Measurements from ENCODE around the gene GSE1.

GSE1 gene

GRCh38 chr16:85616607-85617321 lies 3.6 kb downstream of the GSE1 start:
- peak in 1 of 2 donors; percentile 23 for DNase-seq (ENCODE audit: extremely low read depth in 1 of 2, low read depth in 1 of 2)

- no peak for DNase-seq (ENCODE audit: extremely low read depth in 1 of 2, low read depth in 1 of 2)
These were observed 4.8 kb downstream of the GSE1 start for GRCh38 chr16:85617948-85618347.

GRCh38 chr16:85618521-85618920 lies 5.4 kb downstream of the GSE1 start:
- no peak for DNase-seq (ENCODE audit: extremely low read depth in 1 of 2, low read depth in 1 of 2)

GRCh38 chr16:85619101-85619891 lies 6.2 kb downstream of the GSE1 start:
- DNase-seq (ENCODE audit: extremely low read depth in 1 of 2, low read depth in 1 of 2), result no peak

GRCh38 chr16:85620374-85620773 lies 7.3 kb downstream of the GSE1 start:
- DNase-seq (ENCODE audit: extremely low read depth in 1 of 2, low read depth in 1 of 2), result no peak

GRCh38 chr16:85621698-85622428 lies 8.7 kb downstream of the GSE1 start:
- no peak for DNase-seq (ENCODE audit: extremely low read depth in 1 of 2, low read depth in 1 of 2)

- no peak for DNase-seq (ENCODE audit: extremely low read depth in 1 of 2, low read depth in 1 of 2)
These were observed 9.6 kb downstream of the GSE1 start for GRCh38 chr16:85622683-85623082.

- no peak for DNase-seq (ENCODE audit: extremely low read depth in 1 of 2, low read depth in 1 of 2)
These were observed 10.1 kb downstream of the GSE1 start for GRCh38 chr16:85623250-85623649.

GRCh38 chr16:85623997-85624601 lies 11.0 kb downstream of the GSE1 start:
- DNase-seq (ENCODE audit: extremely low read depth in 1 of 2, low read depth in 1 of 2), result no peak

- DNase-seq (ENCODE audit: extremely low read depth in 1 of 2, low read depth in 1 of 2), result no peak
These were observed 11.5 kb downstream of the GSE1 start for GRCh38 chr16:85624646-85625045.

- no peak for DNase-seq (ENCODE audit: extremely low read depth in 1 of 2, low read depth in 1 of 2)
These were observed 11.9 kb downstream of the GSE1 start for GRCh38 chr16:85625053-85625452.

GRCh38 chr16:85625485-85626117 lies 12.5 kb downstream of the GSE1 start:
- no peak for DNase-seq (ENCODE audit: extremely low read depth in 1 of 2, low read depth in 1 of 2)

GRCh38 chr16:85626191-85626981 lies 13.3 kb downstream of the GSE1 start:
- no peak for DNase-seq (ENCODE audit: extremely low read depth in 1 of 2, low read depth in 1 of 2)

- DNase-seq (ENCODE audit: extremely low read depth in 1 of 2, low read depth in 1 of 2), result no peak
These were observed 14.0 kb downstream of the GSE1 start for GRCh38 chr16:85627089-85627488.

GRCh38 chr16:85627526-85628264 lies 14.6 kb downstream of the GSE1 start:
- no peak for DNase-seq (ENCODE audit: extremely low read depth in 1 of 2, low read depth in 1 of 2)

- no peak for DNase-seq (ENCODE audit: extremely low read depth in 1 of 2, low read depth in 1 of 2)
These were observed 15.1 kb downstream of the GSE1 start for GRCh38 chr16:85628265-85628556.

- no peak for DNase-seq (ENCODE audit: extremely low read depth in 1 of 2, low read depth in 1 of 2)
These were observed 15.5 kb downstream of the GSE1 start for GRCh38 chr16:85628645-85629044.

- no peak for DNase-seq (ENCODE audit: extremely low read depth in 1 of 2, low read depth in 1 of 2)
These were observed 16.2 kb downstream of the GSE1 start for GRCh38 chr16:85629326-85629725.

GRCh38 chr16:85629853-85630252 lies 16.7 kb downstream of the GSE1 start:
- DNase-seq (ENCODE audit: extremely low read depth in 1 of 2, low read depth in 1 of 2), result no peak

GRCh38 chr16:85631230-85631629 lies 18.1 kb downstream of the GSE1 start:
- no peak for DNase-seq (ENCODE audit: extremely low read depth in 1 of 2, low read depth in 1 of 2)

Data from stimulated activated CD8-positive, alpha-beta memory T cell treated with anti-CD3 and anti-CD28 coated beads, Interleukin-7, amount 100 ng/mL, for 48 hours (primary cell).